ENCODE measurements around the gene NGLY1.

The NGLY1 gene

DNA sequence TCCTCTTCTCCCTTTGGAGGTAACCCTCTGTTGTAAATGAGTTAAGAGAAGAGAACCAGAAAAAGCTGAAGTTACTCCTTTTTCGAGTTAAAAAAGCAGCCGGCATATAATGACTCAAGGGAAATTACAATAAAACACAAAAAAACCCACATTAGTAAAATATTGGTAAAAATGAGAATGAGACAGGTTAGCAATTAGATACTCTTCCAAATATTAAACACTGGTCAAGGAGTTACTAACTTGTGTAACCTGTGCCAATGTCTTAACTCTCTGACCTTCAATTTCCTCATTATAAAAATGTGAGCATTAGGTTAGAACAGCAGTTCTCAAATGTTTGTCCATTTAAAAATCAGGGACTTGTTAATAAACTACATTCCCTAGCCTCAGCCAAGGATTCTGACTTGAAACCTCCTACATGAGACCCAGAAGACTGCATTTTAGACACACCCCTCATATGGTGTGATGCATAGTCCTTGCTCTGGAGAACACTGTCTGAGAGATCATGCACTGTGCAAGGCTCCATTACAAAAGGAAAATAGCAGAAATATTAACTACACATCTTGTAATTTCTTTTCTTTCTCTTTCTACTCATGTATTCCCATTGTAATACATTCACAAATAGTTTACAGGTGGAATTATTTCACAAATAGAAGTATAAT lies 75.8 kb downstream of the NGLY1 start:
- no peak for DNase-seq

DNA sequence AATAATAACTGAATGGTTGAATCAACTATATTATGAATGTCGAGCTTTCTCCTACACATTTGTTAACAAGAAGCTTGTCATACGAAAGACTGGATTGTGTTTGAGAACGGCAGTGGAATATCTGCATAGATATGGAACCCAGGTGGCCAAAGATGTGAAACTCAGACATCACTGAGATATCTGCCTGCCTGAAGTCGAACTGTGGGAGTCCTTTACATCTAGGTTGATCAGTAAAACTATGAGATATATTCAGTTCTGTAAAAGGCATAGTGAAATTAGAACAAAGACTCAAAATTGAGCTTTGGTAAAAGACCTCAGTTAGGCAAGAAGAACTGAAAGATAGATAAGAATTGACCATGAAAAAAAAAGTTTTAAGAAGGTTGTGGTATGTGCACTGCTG lies 77.0 kb downstream of the NGLY1 start:
- DNase-seq = no peak

DNA sequence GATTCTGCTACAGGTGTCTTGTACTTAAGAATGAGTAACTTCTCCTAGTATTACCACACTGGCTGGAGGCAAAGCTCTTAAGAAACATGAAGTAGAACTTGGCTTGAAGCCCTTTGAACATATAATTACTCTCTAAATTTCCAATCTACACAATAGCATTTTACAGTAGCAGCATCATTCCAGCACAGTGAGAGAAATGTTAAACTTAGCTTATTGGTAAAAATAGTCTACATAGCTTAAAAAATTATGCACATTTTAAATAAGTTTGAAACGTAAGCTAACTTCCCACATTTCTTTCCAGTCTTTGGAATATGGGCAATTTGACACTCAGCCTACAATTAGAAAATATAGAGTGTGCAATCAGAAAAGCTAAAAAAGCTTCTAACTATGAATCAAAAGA lies 85.7 kb downstream of the NGLY1 start:
- no peak for DNase-seq

DNA sequence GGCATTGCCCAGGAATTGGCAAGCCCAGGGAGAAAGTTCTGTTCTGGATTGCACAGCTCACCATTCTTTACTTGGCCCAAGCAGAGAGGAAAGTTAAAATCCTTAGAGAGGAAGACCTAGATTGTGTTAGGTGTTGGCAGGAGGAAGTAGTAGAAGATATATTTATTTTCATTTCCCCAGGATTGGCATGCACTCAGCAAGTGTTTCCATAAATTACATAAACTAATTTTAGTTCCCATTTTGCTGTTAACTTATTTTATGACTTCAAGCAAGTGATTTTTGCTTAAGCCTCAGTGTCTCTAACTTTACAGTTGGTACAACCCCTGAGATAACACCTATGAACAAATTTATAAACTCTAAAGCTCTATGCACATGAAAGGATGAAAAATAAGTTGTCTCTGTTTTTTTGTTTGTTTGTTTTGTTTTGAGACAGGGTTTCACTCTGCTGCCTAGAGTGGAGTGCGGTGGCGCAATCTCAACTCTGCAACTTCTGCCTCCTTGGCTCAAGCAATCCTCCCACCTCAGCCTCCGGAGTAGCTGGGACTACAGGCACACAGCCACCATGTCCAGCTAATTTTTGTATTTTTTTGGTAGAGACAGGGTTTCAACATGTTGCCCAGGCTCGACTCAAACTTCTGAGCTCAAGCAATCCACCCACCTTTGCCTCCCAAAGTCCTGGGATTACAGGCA lies 87.4 kb downstream of the NGLY1 start:
- DNase-seq = no peak

DNA sequence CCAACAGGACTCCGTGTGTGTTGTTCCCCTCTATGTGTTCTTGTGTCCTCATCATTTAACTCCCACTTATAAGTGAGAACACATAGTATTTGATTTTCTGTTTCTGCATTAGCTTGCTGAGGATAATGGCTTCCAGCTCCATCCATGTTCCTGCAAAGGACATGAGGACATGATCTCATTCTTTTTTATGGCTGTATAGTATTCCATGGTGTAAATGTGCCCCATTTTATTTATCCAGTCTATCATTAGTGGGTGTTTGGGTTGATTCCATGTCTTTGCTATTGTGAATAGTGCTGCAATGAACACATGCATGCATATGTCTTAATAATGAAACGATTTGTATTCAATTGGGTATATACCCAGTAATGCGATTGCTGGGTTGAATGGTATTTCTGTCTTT lies 90.0 kb downstream of the NGLY1 start:
- DNase-seq = no peak

DNA sequence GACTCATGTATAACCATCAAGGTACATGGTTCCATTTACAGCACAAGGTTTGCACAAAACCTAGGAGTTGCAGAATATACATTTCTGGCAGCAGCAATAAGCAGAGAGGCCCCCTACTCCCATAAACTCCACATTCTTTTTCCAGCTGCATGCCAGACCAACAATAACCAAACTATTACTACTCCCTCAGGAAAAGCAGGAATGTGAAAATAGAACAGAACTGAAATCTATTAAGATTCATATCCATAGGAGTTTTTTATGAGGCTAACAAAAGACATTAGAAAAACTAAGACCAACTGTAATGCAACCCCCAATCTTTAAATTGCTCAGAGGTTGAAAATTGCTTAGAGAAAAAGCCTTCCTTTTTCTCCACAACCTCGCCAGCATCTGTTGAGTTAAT lies 90.9 kb downstream of the NGLY1 start:
- no peak for DNase-seq

DNA sequence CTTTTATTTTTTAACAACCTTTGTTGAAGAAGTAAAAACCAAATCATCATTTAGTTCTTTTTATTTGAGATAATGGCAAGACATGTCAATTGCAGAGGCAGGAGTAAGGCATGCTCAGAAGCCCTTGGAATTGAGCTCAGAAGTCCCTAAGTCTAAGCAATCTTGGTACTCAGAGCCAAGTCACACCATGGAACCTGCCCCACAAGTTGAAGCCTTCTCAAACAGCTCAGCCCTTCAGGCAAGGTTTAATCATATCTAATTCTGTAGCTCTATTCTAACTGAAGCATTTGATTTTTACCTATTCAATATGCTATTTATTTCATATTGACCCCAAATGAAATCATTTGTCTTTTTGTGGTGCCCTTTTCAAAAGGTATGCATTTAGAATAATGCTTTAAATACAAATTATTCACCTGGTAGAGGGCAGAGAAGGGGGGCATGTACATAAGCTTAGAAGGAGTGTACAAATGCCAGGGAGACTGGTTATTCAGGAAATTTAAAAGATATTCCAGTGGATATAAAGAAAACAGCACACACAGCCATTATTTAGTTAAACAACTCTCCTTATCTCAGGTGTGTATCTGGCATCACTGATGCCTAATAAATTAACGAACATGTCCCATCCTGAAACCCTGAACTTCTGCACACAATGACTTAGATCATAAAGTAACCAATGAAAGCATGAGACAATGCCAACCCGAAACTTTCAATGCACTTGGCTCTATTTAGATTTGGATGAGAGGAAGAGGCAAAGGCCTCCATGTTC lies 92.3 kb downstream of the NGLY1 start:
- no peak for DNase-seq

DNA sequence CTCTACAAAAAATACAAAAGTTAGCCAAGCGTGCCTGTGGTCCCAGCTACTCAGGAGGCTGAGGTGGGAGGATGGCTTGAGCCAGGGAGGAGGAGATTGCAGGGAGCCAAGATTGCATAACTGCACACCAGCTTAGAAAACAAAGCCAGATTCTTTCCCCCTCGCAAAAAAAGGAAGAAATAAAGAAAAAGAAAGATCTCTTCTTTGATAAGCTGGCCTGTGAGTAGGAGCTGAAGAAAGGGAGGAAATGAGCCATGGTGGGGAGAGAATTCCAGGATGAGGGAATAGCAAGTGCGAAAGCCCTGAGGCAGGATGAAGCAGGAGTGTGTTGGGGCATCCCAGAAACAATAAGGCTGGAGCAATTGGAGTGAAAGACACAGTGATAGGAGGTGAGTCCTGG lies 94.0 kb downstream of the NGLY1 start:
- no peak for DNase-seq

DNA sequence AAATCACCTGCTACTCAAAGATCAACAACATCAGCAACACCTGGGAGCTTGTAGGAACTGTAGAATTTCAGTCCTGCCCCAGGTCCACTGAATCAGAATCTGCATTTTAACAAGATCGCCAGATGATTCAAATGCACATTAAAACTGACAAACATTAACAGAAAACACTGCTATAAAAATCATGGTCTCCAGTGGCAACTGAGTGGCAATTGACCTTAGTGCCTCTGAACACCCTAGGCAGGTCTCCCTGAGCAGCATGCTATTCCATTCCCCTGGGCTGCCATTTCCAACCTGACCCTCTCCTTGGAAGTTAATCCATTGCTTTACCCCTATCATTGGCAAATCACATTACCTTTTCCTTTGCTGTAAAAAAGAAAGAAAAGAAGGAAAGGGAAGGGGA lies 95.5 kb downstream of the NGLY1 start:
- no peak for DNase-seq

DNA sequence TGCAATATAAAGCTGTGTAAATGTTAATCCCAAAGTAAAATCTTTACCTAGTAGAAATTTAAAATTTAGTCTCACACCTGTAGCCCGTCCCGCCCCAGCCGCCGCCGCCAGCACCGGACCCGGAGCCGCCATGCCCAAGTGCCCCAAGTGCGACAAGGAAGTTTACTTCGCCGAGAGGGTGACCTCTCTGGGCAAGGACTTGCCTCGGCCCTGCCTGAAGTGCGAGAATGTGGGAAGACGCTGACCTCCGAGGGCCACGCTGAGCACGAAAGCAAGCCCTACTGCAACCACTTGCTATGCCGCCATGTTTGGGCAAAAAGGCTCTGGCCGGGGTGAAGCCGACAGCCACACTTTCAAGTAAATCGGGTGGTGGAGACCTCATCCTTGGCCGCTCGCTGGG lies 96.5 kb downstream of the NGLY1 start:
- DNase-seq = no peak

DNA sequence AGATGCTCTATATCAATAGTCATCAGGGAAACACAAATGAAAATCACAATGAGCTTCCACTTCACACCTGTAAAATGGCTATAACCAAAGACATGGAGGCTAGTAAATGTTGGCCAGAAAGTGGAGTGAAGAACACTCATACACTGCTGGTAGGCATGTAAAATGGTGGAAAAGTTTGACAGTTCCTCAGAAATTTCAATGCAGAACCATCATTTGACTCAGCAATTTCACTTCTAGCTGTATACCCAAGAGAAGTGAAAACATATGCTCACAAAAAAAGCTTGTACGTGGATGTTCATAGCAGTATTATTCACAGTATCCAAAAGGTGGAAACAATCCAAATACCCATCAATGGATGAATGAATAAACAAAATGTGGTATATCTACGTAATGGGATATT lies 99.4 kb downstream of the NGLY1 start:
- DNase-seq = no peak

DNA sequence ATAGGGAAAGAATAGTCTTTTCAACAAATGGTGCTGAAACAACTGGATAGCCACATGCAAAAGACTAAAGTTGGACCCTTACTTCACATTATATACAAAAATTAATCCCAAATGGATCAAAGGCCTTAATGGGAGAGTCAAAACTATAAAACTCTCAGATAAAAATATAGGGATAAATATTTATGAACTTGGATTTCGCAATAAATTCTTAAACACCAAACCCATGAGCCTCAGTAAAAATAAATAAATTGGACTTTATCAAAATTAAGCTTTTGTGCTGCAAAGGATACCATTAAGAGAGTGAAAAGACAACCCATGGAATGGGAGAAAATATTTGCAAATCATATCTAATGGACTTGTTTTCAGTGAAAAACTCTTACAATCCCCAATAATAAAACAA lies 99.8 kb downstream of the NGLY1 start:
- DNase-seq = no peak

DNA sequence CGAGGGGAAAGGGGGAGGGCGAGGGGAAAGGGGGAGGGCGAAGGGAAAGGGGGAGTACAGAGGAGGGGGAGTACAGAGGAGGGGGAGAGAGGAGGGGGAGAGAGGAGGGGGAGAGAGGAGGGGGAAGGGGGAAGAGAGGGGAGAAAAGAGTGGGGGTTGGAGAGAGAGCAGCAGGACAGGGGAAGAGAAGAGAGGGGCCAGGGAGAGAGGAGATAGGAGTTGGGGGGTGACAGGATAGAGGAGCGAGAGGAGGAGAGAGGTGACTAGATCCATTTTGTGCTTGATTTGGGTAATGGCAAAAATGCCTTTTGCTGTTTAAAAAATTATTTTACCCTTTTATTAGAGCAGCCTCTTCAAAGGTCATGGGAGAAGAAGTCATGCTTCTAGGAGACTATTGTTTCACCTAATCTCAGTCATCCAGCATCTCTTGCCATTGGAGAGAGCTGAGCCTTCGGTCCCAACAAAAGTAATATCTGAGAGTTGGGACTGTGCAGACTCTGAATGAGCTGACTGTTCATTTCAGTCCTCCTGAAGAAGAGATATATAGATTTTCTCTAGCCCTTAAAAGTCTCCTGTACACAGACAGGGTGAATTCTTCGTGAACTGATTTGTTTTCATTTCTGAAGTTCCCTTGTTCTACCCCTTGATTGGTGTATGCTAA lies 103.5 kb downstream of the NGLY1 start:
- no peak for DNase-seq

DNA sequence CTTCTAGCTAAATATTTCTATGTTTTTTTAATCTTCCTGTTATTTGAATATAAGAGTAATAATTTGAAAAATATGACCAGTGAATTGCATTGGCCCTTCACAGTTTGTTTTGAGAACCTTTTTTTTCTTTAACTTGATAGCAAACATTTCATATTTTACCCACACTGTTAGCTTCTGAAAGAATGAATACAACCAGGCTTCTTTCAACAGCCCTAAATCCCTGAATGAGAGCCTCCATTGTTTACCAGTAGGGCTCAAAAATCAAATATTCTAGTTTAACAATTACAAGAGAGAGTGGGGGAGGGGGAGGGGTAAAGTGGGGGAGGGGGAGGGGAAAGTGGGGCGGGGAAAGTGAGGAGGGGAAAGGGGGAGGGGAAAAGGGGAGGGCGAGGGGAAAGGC lies 104.1 kb downstream of the NGLY1 start:
- DNase-seq = no peak

DNA sequence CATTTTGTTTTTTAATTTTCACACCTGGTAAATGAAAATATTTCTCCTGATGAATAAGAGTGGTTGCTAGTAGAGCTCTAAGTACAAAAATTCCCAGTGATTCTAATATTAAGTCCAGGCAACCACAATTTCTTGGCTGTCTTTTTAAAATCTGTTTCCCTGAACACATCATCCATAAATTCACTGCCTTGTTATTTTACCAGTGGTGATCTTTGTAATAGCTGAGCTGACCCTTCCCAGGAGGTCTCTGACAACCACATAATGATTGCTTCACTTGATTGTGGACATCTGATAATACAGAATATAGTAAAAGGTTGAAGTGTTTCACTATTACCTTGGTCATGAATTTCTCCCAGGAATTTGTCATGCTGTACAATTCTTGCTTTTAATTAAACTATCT lies 104.7 kb downstream of the NGLY1 start:
- no peak for DNase-seq

DNA sequence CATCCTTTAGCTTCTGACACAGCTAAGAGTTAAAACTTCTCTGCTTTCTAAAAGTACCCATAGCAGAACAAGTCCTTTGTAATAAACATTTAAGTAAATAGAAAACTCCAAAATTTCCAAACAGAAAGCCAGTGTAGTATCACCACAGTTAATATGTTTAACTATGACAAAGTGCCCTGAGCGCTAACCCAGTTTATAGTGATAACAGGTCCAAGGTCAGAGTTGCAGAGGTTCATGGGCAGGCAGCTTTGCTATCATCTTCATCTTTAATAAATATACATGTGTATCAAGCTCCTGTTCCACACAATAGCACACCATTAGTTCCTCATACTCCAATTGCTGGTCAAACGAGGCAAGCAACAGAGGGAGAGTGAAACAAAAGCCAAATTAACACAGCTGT lies 106.1 kb downstream of the NGLY1 start:
- no peak for DNase-seq

DNA sequence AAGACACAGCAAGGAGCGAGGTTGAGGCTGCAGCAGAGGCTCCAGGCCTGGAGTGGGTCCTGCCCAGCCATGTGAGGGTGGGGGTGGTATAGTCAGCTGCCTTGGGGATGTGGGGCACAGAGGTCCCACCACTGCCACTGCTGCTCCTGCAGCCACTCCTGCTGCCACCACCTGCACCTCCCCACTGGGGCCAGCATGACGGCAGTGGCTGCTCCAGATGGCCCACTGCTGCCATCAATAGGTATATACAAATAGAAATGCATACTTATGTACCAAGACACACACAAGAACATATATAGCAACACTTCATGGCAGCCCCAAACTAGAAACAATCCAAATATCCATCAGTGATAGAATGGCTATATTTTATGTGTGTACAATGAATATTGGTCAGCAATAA lies 108.6 kb downstream of the NGLY1 start:
- DNase-seq = no peak

DNA sequence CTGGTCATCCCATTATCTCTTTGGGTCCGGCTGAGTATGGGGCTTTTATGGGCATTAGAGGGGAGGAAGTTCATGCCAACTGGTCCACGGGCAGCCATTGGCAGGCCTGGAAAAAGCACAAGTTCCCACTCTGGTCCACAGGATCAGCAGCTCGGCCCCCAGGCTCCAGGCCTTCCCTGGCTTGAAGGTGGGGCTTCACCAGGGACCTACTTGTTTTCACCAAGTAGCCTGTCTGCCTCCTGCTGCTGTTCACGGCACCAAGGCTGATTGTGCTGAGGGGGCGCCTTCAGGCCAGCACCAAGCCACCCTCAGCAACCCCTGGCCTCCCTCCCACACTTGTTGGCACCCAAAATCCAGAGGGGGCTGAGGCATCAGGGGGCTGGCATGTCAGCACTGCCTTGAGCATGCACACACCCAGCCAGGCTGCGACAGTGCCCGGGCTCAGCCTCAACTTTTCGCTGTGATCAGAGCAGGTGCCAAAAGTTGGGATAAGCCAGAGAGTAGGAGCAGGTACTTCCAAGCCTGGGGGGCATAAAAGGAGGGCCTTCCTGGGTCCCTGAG lies 109.4 kb downstream of the NGLY1 start:
- DNase-seq = no peak

Data from NCI-H1105 treated with DMSO at 0.1 percent for 48 hours (cell line).